ENCODE measurements around the gene TP53RK. TPM values are rescaled to one million over a fixed set of nuclear protein-coding genes. Genes with fewer than 3 reads are reported as not detected.
A peak's percentile ranks its signal among the peaks of the same experiment; 100 is the strongest.

TP53RK gene
- 3.2 TPM for total RNA-seq

DNA sequence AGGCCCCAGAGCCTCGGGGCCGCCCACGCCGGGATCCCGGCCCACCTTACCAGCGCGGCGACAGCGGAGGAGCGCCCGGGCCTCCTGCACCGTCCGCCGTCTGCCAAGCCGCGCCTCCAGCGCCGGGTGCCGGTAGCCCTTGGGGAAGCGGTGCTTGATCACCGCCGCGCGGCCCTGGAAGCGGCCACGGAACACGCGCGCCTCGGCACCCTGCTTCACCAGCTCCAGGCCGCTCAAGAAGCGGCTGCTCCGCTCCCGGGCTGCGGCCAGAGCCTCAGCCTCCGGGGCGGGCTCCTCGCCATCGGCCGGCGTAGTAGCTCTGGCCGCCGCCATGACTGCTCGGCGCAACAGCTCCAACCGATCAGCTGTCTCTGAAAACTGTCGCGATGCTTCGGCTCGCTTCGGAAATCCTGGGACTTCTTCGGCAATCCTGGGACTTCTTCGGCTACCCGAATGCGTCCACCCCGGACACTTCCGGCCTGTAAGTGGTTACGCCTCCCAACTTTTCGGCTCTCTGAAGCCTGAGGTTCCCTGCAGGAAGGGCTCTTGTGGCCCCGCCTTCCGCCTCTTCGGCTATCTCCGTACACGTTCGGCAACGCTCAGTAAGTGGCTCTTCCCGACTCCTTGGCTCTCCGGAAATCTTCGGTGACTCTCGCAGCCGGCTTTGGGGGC lies at the start of gene TP53RK:
Gene TP53RK, minus strand, starts transcription at position 363 of the 672 bp plus-strand sequence. Its CDS starts 30 bp downstream, at position 333.
- DNase-seq (ENCODE audit: low spot score): peak; percentile 96

DNA sequence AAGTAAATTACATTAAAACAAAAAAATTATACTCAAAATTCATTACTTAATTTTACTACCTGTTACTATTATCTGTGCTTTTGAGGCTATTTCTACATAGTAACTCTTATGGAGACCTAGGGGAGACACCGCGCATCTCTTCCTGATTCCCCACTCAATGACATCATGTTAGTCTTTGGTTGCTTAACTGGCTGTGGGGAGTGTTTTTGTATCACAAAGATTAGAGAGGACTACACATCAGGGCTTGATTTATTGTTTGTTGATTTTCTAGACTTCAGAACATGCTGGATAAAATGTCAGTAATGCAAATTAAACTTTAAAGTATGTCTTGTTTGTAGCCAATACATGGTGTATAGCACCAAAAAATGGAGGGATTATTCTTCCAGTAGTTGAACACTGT lies 46.2 kb upstream of the TP53RK start:
- DNase-seq (ENCODE audit: low spot score) (no peak), ATAC-seq (no peak)

More for the DNA sequence above, at the start of gene TP53RK:
- ATAC-seq: peak; percentile 96

GRCh38 chr20:46731770-46732169 lies 42.5 kb upstream of the TP53RK start:
- no peak for DNase-seq (ENCODE audit: low spot score)
- ATAC-seq: no peak

GRCh38 chr20:46725186-46726165 lies 36.2 kb upstream of the TP53RK start:
- ATAC-seq (no peak), DNase-seq (ENCODE audit: low spot score) (no peak)

- DNase-seq (ENCODE audit: low spot score) (no peak), ATAC-seq (no peak)
Measured at GRCh38 chr20:46724343-46724959, 35.2 kb upstream of the TP53RK start.

- DNase-seq (ENCODE audit: low spot score) (no peak), ATAC-seq (no peak)
Measured at GRCh38 chr20:46723039-46723438, 33.8 kb upstream of the TP53RK start.

GRCh38 chr20:46722450-46722849 lies 33.2 kb upstream of the TP53RK start:
- DNase-seq (ENCODE audit: low spot score): no peak
- no peak for ATAC-seq

GRCh38 chr20:46721476-46721875 lies 32.2 kb upstream of the TP53RK start:
- ATAC-seq (peak; percentile 39), DNase-seq (ENCODE audit: low spot score) (no peak)

DNA sequence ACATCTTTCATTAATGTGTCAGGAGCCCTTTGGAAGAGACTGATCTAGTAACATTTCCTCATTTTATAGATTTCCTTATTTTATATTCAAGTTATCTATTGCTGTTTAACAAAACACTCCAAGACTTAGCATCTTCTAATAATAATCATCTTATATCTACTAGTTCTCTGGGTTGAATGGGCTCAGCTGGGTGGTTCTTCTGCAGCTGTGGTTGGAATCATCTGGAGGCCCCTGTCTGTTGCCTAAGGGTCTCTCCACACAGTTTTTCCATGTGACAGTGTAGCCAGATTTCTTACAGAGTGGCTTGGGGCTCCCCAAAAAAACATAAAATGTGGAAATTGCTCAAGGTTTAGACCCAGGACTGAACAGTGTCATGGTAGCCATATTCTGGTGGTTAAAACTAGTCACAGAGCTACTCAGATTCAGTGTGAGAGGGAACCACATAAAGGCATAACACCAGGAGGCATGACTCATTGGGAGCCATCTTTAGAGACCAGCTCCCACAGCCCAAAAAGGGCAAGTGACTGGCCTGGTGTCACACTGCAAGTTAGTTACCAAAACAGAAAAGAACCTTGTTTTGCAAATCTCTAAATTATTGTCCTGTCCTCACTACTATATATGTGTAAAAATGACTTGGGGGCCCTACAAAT lies 31.7 kb upstream of the TP53RK start:
- ATAC-seq (no peak), DNase-seq (ENCODE audit: low spot score) (no peak)

- no peak for ATAC-seq
Measured at GRCh38 chr20:46720019-46720418, 30.8 kb upstream of the TP53RK start.

DNA sequence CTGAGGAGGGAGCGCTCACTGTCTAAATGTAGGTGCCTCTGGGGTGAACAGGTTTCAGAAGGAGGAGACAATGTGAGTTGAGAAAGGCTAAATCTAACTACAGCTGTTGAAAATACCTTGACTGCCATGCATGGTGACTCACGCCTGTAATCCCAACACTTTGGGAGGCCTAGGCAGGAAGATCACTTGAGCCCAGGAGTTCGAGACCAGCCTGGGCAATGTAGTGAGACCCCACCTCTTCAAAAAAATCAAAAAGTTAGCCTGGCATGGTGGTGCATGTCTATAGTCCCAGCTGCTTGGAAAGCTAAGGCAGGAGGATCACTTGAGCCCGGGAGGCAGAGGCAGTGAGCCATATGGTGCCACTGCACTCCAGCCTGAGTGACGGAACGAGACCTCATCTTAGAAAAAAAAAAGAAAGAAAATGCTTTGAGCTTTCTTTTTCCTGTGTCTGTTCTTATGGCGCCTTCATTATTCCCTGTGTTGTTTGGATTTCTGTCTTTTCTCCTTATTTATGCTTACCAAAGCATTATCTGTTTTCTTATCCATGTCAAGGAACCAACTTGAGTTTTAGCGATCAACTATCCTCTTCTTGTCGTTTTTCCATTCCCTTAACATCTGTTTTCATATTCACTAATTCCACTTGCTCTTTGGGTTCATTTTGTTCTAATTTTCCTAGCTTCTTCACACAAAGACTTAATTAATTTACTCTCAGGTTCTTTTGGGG lies 28.7 kb upstream of the TP53RK start:
- DNase-seq (ENCODE audit: low spot score) (no peak), ATAC-seq (no peak)

More at GRCh38 chr20:46720019-46720418, 30.8 kb upstream of the TP53RK start:
- DNase-seq (ENCODE audit: low spot score): no peak

DNA sequence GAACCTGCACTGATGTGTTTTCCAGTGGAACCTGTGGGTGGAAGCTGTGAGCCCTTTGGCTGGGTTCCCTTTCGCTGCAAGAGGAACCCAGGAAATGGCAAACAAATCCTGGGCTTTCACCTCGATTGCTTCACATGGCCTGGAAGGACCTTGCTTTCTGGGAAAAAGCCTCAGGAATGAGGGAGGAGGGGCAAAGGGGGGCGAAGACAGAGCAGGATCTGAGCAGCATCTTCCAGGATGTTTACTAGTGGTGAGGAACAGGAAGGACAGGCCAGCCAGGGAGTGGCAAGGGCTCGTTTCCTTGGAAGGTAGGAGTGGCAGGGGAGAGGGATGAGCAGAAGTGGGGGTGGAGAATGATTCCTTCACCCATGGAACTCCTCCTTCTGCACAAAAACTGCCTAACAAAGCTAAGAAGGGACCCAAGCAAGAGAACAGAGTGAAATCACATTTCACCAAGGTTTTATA lies 26.1 kb upstream of the TP53RK start:
- peak; percentile 87 for DNase-seq (ENCODE audit: low spot score)
- peak; percentile 68 for ATAC-seq

DNA sequence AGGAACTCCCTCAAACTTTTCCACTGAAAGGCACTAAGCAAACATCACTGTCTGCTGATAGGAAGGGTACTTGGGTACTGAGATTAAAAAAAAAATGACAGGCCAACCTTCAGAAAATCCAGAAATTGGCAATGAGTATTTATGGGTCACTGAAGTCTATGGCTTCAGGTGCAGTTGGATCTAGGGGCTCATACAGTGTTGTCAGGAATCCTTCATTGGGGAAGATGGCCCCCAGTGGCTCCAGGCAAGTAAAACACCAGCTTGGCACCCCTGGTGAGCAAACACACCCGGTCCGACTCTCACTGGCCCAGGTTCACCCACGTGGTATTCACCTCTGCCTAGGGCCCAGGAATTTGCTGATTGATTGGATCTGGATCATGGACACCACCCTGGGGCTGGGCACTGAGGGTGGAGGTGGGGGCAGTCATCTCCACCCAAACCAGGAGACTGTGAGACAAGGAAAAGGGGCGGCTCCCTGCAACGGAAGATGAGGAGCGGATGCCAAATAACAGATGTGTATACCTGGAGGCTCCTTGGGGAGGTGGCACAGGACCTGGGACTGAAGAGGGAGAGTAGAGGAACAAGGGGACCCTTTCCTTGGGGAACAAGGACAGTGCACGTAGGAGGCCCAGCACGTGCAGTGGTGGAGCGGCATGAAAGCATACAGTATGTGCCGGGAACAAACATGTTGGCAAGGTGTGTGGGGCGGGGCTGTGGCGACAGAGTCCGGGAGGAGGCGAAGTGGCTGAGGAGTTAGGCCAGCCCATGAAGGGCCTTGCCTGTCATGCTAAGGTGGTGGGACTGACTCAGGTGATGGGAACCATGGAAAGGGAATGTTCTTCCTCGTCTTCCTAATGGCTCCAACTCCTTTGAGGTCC lies 25.0 kb upstream of the TP53RK start:
- DNase-seq (ENCODE audit: low spot score): peak; percentile 67
- peak; percentile 35 for ATAC-seq

- DNase-seq (ENCODE audit: low spot score) (no peak), ATAC-seq (no peak)
Measured at GRCh38 chr20:46712056-46712636, 22.9 kb upstream of the TP53RK start.

DNA sequence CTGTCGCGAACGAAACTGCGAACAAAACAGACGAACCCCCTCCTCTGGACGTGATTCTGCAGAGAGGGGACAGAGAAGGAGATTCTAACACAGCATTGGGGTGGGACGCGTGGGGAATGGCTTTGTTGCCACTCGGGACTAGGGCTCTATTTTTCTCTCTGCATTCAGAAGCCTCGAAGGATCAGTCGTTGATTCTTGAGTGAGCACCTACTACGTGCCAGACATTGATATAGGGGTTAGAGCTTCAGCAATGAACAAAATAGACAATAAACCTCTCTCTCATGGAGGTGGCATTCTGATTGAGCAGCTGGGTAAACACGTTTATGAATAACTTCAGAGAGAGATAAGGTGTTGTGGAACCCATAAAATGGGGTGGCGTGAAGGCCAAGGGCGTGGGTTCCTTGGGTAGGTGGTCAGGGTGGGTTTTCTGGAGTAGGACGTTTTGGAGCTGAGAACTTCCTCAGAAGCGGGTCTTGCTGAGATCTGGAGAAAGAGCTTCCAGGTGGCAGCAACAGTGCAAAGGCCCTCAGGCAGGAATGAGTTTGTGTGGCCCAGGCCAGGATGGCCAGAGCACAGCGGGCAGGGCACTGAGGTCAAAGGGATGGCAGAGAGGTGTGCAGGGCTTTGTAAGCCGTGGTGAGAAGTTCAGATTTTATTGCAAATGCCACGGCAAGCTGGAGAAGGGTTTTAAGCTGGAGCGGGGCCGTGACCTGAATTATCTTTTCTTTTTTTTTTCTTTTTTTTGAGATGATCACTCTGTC lies 21.1 kb upstream of the TP53RK start:
- ATAC-seq: peak; percentile 66
- DNase-seq (ENCODE audit: low spot score): peak; percentile 76

- ATAC-seq (peak; percentile 77), DNase-seq (ENCODE audit: low spot score) (peak; percentile 80)
Measured at GRCh38 chr20:46709459-46710152, 20.4 kb upstream of the TP53RK start, which contains the start of gene SLC2A10. SLC2A10 (plus strand) TSS chr20:46709649; CDS start chr20:46709737, 88 bp downstream.

DNA sequence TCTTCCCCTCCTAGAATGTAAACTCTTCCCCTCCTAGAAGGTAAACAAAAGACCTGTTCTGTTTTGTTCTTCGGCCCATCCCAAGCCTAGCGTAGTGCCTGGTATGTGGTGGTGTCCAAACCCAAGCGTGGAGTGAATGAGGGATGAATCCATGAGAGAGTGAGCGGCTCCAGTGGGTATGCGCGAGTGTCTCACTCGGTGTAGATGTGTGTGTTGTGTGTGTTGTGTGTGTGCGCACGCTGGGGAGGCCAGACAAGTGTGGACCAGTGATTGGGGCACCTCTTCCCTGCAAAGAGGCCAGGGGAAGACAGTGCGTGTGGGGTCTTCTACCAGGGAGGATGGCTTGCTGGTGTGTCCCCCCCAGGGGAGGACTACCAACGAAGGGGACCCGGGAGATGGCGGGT lies 19.8 kb upstream of the TP53RK start:
- no peak for DNase-seq (ENCODE audit: low spot score)
- ATAC-seq: peak; percentile 1
